Fibroblast of skin of abdomen (primary cell): ENCODE results near the gene ANKRD12. TPM values are rescaled to one million over a fixed set of nuclear protein-coding genes. Genes with fewer than 3 reads are reported as not detected.
"Not testable (repeated sequence)": the region's sequence is repeated elsewhere in the genome, so short reads cannot be mapped to it uniquely, and the experiment has no call there.

Experiments
- DNase-seq: peaks from one replicate; pipeline ENCODE4 v3.0.0-alpha.2; 2013
- polyA plus RNA-seq, 2 experiments: library from polyadenylated mRNA; unstranded; fragments of 120-200 nt; gene quantifications; one replicate each; pipeline ENCODE4 v1.2.1, GENCODE V29; 2013; ENCODE audit not compliant: insufficient read length in 2 of 2

Gene ANKRD12
- 8.2 TPM for polyA plus RNA-seq (2013, experiment 1 of 2; ENCODE audit: insufficient read length)
- 8.1 TPM for polyA plus RNA-seq (2013, experiment 2 of 2; ENCODE audit: insufficient read length)

GRCh38 chr18:9136315-9137155, at the start of gene ANKRD12:
Gene ANKRD12 (plus strand): TSS chr18:9136781. CDS start chr18:9182433, 45,652 bp downstream.
- DNase-seq, result peak; percentile 97

DNA sequence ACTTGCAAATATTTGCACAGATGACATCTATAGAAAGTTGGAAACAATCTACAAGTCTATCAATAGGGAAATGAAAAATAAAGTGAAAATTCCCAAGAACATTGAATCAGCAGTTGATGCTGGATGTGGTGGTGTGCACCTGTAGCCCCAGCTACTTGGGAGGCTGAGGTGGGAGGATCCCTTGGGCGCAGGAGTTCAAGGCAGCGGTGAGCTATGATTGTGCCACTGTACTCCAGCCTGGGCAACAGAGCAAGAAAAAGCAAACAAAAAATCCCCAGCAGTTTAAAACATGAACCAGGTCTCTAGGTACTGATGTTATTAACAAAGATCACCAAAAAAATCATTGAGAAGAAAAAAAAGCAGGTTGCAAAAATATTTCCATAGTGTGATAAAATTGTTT, 49.4 kb upstream of the ANKRD12 start:
- no peak for DNase-seq

GRCh38 chr18:9088252-9088651, 48.3 kb upstream of the ANKRD12 start:
- DNase-seq, result no peak

GRCh38 chr18:9088727-9089126, 47.9 kb upstream of the ANKRD12 start:
- DNase-seq, result not testable (repeated sequence)

DNA sequence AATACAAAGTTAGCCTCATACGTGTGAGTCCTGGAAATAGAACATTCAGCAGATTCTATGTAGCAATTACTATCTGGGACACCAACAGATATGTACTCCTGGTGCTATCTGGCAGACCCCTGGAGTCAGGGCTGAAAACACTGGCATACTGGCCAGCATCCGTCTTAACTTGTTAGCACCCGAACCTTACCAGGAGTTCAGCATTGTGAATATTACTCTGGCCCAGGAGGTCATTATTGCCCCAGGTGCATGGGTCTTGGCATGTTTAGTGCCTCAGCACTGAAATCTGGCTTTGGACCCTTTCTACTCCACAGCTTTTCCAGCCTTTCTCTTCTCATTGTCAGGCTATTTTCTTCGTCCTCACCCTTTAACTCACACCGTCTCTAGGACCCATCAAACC, 46.0 kb upstream of the ANKRD12 start:
- no peak for DNase-seq

DNA sequence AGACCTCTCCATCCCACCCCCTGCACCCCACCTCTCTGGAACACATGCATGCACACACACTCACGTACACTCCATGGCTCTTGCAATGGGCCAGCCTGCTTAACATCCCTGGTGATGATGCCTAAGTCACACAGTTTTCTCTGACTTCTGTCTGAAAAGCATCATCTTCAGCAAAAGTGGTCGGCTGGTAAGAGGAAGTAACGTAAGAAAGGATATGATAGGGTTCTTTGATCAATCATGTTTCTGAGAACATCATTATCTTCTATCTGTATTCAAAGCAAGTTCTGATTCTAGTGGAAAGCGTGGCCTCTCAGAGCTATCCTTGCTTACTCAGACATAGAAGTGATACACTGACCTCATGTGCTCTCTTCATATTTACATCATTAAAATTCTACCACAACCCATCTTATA, 45.5 kb upstream of the ANKRD12 start:
- no peak for DNase-seq

GRCh38 chr18:9092665-9093064, 43.9 kb upstream of the ANKRD12 start:
- no peak for DNase-seq

DNA sequence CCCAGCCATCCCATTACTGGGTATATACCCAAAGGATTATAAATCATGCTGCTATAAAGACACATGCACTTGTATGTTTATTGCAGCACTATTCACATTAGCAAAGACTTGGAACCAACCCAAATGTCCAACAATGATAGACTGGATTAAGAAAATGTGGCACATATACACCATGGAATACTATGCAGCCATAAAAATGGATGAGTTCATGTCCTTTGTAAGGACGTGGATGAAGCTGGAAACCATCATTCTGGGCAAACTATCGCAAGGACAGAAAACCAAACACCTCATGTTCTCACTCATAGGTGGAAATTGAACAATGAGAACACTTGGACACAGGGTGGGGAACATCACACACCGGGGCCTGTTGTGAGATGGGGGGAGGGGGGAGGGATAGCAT, 43.5 kb upstream of the ANKRD12 start:
- not testable (repeated sequence) for DNase-seq

GRCh38 chr18:9094307-9095226, 42.0 kb upstream of the ANKRD12 start:
- DNase-seq, result peak; percentile 64

GRCh38 chr18:9095297-9096006, 41.1 kb upstream of the ANKRD12 start:
- DNase-seq, result peak; percentile 28

GRCh38 chr18:9096007-9096371, 40.6 kb upstream of the ANKRD12 start:
- DNase-seq, result no peak

DNA sequence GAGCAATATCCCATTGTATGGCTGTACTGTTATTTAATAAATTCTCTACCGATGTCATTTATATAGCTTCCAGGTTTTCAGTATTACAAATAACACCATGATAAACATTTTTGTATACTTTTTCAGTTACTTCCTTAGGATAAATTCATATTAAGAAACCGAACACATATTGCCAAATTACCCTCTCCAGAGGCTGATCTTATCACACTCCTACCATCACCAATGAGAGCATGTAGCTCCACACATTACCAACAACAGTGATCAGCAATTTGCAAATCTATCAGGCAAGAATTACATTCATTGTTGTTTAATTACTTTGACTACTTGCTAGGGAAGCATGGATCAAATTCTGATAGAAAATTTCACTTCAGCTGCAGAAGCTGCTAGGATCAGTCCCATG, 39.9 kb upstream of the ANKRD12 start:
- no peak for DNase-seq

DNA sequence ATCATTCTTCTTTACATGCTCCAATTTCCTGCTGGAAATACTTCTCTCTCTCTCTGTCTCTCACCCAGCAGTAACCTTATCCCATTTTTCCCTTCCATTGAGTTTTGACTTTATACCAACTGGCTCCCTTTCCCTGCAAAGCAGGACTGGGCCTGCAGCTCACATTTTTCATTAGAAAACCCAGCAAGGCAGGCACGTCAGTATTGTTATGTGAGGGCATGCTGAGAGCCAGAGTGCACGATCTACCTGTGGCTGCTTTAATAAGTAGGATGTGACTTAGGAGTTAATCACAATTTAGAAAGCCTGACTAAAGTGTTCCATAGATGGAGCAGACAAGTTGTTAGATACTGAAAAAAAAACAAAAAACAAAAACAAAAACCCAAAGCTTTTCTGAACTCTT, 39.2 kb upstream of the ANKRD12 start:
- no peak for DNase-seq

DNA sequence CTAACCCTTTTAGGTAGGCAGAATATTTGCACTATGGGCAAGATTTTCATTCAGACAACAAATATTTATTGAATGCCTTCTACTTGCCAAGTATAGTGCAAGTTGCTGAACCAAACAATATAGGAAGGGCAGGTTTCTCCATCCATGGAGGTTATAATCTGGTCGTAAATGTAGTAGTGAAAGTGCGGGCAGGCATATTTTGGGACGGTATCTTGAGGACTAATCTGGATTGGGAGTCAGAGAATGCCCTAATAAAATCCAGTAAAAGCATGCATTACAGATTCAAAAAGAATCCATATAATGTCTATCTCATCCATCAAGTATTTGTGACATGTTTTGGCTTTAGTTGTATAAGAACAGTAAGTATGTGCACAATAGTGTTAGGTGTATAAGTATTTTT, 35.8 kb upstream of the ANKRD12 start:
- DNase-seq, result no peak

DNA sequence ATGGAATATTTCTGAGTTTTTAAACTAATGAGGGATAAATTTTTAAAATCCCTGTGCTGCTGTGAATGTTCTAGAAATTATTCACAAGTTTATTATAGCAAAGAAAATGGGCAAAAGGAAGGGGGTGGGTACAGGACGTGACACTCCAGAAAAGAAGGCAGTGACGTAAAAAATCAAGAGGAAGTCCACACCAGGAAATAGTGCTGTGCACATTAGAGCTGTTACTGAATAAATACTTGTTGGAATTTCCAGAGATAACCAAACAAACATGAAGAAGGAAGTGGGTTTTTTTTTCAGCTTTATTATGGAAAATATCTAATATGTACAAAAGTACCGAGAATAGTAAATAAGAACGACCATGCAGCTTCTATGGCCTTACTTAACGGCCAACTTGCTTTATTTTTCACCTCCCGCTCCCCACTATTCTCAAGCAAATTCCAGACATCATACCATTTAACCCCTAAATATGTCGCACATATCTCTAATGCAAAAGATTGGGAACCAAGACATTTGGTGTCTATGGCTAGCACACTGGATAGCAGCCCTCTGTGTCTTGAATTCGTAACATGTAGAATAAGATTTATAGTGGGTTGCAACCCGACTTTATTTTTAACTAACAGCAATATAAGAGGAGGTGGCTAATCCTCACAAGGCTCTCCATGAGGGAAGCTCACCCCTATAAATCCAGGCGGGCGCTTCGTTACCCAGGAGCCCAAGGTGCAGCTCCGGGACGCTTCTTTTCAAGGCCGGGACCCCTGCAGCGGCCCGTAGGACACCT, 34.7 kb upstream of the ANKRD12 start:
- DNase-seq, result peak; percentile 64

GRCh38 chr18:9102508-9103375, 33.8 kb upstream of the ANKRD12 start, which contains the start of gene NDUFV2:
Gene NDUFV2 (plus strand): TSS chr18:9102699. CDS start chr18:9102744, 45 bp downstream.
- DNase-seq, result peak; percentile 96

- DNase-seq, result peak; percentile 20
These were observed 33.2 kb upstream of the ANKRD12 start for GRCh38 chr18:9103376-9103873.

DNA sequence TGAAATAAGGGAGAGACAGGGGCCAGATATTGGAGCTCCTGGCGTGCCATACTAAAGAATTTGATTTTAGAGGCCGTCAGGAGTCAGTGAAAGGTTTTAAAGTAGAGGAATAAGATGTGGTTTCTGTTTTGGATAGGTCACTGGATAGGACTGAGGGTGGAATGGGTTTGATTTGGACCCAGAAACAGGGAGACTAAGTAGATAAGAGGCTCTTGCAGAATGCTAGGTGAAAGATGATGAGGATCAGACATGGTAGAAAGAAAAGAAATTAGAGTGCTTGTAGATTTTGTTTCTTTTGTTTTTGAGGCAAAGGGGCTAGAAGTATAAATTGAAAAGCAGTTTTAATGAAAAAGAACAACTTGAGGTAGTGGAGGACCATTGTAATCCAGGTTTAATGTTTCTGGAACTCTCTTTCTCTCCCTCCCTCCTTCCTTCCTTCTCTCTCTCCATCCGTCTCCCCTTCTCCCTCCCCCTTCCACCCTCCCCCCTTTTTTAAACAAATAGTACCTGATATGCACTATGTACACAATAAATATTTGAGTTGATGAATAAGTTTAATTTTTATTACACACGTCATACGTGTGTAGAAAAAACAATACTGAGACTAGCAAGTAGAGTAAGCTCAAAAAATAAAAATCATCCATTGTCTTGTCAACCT, 32.2 kb upstream of the ANKRD12 start:
- no peak for DNase-seq

DNA sequence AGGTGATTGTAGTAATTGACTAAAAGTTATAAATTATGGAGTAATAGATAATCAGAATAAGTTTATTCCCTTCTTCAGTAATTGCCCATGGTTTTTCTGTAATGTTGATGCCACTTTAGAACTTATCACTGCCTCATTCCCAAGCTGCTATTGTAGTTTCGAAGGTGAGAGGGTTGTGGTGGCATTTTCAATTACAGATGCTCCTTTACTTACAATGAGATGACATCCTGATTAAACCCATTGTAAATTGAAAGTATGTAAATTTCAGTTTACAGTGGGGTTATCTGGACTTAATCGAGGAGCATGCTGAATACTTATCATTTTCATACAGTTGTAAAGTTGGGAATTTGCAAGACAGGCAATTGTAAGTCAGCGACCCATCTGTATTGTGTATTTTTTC, 31.2 kb upstream of the ANKRD12 start:
- no peak for DNase-seq

DNA sequence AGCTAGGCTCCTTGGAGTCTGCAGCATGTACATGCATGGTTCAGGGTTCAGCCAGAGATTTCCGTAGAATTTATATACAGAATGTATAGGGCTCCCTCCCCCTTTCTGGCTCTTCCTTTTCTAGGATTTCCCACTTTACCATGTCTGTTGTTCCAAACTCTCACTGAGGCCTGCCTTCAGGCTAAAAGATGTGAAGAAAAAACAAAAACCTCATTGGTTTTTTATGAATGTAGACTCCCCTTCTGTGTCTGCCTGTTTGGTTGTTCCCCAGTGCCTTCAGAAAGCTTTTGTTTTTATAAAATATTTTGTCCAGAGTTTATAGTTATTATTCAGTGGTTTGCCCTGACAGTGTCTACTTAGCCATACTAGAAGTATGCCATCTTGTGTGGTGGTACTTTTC, 30.5 kb upstream of the ANKRD12 start:
- DNase-seq, result no peak
